GM18907 (cell line): ENCODE results near the gene AFAP1.

Experiments
- ATAC-seq: cut with Tn5 transposase; IDR thresholded peaks from one replicate; pipeline ENCODE4 v1.9.1; 2021; ENCODE audit warnings: mild to moderate bottlenecking, moderate library complexity; ENCODE audit not compliant: unreplicated experiment

Gene AFAP1, protein sequence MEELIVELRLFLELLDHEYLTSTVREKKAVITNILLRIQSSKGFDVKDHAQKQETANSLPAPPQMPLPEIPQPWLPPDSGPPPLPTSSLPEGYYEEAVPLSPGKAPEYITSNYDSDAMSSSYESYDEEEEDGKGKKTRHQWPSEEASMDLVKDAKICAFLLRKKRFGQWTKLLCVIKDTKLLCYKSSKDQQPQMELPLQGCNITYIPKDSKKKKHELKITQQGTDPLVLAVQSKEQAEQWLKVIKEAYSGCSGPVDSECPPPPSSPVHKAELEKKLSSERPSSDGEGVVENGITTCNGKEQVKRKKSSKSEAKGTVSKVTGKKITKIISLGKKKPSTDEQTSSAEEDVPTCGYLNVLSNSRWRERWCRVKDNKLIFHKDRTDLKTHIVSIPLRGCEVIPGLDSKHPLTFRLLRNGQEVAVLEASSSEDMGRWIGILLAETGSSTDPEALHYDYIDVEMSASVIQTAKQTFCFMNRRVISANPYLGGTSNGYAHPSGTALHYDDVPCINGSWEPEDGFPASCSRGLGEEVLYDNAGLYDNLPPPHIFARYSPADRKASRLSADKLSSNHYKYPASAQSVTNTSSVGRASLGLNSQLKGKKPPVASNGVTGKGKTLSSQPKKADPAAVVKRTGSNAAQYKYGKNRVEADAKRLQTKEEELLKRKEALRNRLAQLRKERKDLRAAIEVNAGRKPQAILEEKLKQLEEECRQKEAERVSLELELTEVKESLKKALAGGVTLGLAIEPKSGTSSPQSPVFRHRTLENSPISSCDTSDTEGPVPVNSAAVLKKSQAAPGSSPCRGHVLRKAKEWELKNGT

DNA sequence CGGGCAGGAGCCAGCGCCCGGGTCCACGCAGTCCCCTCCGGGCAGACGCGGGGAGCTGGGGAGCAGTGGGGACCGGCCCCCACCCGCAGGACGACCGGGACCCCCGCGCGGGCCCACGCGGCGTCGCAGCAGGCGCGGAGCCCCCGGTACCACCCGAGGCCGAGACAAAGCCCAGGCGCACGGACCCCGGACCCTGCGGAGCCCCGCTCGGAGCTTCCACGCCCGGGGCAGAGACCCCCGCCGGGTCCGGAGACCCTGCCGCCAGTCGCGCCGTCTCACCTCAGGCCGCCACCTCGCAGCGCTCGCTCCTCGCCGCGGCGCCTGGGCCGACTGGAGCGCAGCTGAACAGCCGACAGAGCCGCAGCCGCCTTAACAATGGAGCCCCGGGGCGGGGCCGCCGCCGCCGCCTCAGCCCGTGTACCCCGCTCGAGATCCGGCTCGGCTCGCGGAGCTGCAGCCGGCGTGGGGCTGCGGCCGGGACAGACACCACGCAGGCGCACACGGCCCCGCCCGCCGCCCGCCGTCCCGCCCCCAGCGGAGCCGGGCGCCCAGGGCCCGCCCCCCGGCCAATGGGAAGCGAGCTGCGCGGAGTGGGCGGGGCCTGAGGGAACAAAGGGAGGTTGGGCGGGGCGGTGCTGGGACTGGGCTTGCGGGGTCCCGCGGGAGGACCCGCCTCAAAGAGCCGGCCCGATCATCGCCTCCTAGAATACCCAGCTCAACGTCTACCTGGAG is at the start of gene AFAP1:
Gene AFAP1, minus strand, starts transcription at position 485 of the 732 bp plus-strand sequence. CDS start 67,783 bp downstream, outside the sequence.
- ATAC-seq: peak; percentile 86

DNA sequence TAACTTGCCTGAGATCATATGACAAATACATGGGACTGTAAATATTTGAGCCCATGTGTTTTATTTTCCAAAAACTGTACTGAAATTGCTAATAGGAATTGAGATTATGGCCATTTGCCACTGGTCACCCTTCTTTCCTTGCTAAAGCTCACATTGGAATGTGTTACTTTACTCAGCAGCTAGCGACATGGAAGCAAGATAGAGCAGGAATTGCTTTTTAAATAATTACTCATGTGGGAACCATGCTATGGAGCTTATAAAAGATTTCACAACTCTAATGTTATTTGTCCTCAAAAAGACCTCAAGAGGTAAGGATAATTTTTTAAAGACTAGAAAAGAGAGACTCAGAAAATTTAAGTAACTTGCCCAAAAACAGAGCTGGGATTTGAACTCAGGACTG is 48.8 kb upstream of the AFAP1 start:
- no peak for ATAC-seq

DNA sequence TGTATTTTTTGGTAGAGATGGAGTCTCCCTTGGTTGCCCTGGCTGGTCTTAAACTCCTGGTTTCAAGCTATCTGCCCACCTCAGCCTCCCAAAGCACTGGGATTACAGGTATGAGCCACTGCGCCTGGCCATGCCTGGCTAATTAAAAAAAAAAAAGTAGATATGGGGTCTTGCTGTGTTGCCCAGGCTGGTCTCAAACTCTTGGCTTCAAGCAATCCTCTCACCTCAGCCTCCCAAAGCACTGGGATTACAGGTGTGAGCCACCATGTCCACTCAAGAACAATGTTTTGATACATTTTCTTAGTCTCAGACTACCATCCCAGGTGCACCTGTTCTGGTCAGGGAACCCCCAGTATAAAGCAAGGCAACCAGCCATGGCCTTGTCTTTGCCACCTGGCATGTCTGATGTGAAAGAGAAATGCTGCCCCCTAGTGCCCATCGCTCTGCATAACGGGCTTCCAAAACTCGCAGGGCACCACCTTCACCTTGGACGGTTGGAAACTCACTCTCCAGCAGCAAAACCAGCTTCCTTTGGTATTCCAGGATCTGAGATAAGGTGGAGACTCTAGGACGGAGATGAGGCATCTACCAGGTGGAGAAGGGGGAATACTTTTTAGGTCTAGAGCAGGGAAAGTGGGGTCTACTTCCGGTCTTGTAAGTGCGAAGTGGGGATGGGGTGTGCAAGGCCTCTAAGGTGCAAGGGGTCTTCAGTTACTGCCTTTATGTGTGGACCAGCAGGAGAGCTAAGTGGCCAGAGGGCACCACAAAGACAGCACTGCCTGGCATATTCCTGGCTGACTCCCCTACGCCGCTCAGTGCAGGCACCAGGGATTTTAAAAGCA is 47.7 kb upstream of the AFAP1 start:
- peak; percentile 77 for ATAC-seq

DNA sequence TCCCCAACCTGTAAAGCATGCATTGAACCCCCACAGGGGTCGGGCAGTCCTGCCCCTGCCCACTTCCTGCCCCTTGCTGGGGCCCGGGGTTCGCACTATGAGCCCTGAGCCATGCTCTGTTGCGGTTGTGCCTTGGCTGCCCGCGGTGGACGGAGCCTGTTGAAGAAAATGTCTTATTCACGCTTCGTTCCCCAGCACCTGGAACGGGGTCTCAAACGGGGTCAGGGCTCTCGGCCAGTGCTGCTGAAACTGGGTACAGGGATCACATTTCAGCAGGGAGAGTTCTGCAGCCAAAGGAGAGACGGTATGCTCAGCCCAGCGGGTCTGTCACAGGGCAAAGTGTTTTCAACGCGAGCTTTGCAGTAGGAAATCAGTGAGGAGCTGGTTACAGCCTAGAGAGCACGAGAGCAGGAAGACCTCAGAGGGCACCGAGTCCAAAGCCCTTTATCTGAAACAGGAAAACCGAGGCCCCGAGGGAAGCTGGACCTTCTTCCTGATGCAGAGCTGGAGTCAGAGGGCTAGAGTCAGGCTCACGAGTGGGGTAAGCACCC is 46.3 kb upstream of the AFAP1 start:
- ATAC-seq: no peak

DNA sequence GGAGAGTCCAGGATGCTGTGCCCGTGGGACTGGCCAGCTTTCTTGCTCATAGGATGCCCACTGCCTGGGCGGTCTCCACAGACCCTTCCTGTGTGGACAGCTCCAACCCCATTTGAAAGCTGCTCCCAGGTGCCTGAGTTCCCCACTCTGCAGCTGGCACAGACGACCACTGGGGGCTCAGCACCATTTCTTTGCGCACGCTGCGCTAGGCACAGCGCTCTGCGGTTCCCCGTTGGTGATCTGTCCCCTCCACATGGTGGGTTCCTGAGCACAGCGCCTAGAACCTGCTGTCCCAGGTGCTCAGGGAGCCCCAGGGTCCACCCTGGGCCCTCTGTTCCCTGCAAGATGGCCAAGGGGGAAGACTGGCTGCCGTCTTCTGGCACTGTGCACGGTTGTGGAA is 45.4 kb upstream of the AFAP1 start:
- ATAC-seq: no peak

DNA sequence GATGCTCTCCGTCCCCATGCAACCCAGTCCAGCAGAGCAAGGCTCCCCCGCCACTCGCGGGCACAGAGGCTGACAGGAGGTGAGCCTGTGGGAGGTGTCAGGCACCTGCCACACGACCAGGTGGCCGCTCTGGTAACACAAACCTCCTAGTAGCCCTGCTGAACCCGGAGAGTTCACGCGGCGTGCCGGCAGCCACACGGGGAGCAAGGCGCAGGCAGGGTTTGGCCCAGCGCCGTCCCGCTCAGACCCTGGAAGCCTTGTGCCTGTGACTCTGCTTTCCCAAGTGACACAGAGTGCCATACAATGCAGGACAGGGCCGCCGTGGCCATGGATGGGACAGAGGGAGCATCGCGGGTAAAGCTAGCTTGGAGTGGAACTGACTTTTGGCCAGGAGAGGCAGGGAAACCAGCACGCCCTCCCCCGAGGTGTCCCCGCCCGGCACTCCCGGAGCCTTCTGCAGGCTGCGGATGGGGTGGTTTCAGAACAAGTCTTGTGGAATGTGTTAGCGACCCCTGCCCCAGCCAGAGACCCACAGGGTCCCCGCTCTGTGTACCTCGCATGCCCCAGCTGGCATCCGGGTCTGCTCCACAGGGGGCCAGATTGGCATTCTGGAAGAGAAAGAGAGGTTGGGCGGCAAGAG is 44.7 kb upstream of the AFAP1 start:
- no peak for ATAC-seq

DNA sequence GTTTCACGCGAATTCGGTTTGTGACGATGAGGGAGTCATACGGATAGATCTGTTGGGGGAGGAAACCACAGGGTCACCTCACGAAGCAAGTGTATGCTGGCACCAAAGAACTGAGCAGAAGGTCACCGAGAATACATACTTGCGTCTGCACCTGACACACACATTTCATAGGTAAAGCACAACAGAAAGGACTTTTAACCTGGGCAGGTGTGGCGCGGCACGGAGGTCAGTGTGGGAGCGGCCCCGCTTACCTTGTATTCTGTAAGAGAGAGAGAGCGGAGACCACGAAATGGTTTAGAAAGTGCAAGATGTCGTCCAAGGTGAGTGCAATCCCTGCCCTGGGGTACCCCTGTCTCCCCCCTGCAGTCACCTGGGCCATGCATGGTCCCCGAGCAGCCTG is 43.6 kb upstream of the AFAP1 start:
- no peak for ATAC-seq

DNA sequence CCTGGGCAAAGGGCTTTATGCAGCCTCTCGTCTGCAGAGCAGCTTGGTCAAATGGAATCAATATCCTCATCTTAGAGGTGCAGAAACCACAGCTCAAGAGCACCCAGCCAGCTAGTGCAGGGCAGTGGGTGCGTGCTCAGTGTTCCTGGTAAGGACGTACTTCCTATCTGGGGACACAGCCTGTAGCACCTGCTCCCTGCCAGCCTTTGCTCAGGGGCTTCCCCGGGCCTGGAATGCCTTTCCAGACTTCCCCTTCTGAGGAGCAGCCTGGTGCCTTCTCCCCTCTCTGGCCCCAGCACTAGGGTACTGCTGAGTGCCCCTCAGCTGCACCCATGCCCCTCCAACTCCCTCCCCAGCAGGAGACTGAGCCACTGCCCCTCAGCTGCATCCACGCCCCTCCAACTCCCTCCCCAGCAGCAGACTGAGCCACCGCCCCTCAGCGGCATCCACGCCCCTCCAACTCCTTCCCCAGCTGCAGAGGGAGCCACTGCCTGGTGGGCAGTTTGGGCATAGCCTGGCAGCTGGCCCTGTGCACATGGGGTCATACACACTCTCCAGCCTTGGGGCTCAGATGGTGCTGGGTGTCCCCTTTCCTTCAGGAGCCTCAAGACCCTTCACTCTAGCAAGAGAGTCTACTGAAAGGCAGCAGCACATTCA is 42.2 kb upstream of the AFAP1 start:
- ATAC-seq: no peak

DNA sequence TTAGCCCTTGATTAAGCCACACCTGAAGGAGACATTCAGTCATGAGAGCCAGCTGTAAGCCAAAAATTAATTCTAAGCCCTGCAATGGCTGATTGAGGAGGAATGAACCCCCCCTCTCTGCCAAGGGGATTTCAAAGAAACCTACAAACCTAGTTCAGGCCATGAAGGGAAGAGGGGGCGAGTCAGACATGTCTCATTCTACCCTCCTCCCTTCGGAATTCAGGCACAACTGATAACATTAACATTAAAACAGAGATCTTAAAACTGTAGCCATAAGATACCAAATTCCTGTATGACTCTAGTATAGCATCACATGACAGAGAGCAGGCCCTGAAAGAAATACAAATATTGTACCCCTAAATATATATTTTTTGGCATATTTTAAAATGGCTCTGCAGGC is 40.4 kb upstream of the AFAP1 start:
- no peak for ATAC-seq

DNA sequence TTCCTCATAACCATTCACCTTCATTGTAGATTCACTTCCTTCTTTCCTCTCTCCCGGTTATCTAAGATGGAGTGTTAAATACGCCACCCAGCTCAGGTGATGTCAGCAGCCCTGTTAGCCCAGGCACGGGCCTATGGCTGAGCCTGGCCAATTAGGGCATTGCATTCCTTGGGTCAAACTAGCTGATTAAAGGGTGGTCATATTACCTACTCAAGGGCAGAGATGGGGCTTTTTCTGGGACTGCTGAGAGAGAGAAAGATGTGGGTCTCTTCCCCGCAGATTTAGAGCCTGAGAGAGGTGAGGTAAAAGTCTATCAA is 39.9 kb upstream of the AFAP1 start:
- no peak for ATAC-seq

DNA sequence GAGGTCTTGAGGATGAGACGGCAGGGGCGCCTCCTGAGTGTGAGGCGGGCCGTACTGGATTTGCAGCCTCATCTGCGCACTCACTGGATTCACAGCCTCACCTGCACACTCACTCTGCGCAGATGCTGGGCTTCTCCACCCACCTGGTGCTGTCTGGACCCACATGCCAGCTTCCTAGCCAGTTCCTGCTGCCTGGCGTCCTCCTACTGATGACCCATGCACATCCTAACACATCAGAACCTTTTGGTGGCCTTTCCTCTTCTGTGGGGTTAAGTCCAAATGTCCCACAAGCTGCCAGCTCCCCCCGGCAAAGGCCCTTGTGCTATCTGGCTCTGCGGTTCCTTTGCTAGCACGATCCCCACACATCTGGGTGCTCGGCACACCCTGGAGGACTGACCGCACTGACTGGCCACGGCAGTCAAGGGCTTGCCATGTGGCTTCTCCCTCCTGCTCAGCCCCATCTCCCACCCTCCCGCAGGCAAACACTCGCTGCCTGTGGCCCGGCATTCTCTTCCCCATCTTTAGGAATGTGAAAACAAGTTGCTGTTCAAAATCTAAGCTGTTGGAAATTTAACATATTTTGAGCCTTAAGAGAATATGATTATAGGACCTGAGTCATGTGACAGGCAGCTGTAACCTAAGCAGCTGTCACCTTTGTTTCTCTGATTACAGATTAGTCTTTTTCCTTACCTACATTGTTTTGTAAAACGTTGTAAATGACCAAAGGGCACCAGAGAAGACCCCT is 39.4 kb upstream of the AFAP1 start:
- no peak for ATAC-seq

DNA sequence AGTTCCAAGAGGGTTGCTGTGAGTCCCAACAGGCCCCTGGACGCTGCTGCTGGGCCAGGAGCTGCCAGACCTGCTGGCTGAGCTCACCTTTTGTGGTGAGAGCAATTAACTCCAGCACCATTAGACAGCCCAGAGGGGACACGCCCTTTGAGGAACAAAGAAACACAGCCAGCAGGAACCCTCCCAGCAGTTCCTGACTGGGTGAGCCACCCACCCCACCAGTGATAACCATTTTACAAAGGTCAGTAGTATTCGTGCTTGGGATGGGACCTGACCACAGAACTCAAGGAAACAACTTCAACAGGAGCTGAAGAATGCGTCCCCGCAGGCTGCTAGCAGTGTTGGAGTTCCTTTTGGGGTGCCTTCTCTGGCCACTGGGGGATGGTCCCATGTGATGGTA is 38.8 kb upstream of the AFAP1 start:
- ATAC-seq: no peak

DNA sequence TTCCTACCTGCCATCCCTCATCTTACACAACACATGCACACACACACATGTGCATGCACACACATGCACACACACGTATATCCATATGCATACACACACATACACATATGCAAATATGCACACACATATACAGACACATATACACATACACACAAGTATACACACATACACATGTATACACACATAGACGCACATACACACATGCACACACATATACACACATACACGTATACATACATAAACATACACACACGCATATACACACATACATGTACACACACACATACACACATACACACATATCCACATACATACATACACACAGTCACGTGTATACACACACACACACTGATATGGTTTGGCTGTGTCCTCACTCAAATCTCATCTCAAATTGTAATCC is 37.0 kb upstream of the AFAP1 start:
- no peak for ATAC-seq

DNA sequence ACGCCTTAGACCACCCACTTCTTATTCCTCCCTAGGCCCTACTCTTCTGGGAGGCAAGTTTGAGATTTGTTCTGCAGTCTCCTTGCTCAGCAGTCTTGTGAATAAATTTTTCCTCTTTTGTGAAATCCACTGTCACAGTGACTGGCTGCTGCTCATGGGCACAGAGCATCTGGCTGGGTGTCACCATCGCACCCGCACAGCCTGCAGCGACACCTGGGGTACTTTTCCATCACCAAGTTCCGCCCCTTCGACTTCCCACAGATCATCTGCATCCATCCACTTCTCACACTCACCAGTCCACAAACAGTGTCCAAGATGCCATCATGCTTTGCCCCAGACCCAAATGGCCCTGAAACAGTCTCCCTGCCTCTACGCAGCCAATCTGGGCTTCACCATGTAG is 36.4 kb upstream of the AFAP1 start:
- ATAC-seq: no peak

DNA sequence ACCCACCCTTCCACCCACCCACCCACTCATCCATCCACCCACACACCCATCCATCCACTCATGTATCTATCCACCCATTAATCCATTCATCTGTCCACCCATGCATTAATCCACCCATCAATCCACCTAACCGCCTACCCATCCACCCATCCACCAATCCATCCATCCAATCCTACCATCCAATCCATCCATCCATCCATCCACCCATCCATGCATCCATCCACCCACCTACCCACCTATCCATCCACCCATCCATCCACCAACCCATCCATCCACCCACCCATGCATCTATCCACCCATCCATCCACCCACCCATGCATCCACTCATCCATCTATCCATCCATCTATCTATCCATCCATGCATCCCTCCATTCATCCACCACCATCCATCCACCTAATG is 34.8 kb upstream of the AFAP1 start:
- no peak for ATAC-seq

DNA sequence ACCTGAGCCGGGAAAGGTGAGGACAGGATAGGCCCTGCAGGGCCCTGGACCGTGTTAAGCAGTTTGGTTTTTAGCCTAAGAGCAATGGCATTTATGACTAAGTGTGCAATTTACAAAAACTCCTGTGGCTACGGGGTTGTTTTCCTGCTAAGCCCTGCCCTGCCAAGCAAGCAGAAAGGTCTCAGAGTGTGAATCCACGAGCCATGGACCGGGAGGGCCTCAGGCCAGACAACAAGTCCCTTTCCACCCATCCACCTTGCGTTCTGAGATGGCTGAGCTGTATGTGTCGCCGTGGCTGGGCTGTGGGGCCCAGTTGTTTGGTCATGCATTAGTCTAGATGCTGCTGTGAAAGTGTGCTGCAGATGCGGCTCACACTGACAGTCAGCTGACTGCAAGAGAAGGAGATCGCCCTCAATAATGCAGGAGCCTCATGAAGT is 33.9 kb upstream of the AFAP1 start:
- ATAC-seq: no peak

DNA sequence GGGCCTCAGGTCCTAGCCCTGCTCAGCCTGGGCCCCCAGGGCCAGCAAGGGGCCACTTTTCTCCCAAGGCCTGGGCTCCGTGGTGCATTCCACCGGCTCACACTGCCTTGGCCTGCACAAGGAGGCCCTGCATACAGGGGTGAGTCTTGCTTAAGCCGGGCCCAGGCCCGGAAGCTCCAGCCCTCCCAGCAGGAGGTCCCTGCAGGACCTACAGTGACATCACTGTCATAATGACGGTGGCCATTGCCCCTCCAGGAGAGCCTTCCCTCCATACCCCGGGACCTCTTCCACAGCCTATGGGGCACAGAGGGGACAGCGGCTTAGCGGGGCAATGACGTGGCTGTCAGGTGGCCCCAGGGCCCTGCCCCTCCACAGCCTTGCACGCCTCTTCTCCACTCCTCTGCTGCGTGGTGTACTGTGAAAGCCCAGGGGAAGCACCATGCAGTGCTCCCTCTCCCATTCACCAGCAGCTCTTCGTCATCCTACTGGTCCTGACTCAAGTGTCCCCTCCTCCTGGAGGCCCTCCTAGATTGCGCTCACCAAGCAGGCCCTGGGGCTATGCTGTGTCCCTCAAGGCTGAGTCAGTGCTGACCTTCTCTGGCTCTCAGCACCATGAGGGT is 32.3 kb upstream of the AFAP1 start:
- ATAC-seq: no peak

DNA sequence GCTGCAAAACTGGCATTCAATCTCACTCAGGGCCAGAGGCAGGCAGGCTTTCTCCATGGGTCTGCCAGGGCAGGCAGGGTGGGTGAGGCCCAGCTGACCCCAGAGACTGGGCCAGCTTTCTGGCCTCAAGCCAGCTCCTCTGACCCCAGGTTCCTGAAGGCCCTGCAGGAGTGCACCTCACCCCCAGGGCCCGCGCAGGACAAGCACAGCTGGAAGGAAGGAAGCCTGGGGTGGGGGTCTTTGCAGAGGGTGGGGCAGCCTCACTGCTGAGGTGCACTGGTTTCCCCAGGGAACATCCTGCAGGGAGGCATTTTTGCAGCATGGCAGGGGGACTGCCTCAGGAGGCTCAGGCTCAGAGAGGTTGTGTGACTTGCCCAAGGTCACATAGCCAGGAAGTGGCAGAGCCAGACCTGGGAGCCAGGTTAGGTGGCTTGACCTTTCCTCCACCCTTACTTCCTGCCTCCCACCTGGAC is 31.5 kb upstream of the AFAP1 start:
- no peak for ATAC-seq
